Measurements from ENCODE around the gene NUP58.

The NUP58 gene

DNA sequence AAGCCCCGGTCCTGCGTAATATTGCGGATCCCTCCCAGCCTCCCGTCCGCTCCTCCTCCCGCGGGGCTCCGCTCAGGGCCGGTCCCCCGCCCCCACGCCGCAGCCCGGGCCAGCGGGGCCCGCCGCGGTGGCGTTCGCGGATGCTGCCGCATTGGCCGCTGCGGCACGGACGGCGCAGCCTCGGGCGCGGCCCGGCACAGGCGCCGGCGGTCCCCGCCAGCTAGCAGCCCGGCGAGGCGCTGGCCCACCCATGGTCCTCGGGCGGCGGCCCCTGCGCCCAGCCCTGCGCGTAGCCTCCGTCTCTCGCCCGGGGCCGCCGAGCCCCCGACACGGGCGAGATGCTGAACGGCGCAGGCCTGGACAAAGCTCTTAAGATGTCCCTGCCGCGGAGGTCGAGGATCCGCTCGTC is 70.5 kb downstream of the NUP58 start, which contains the start of gene ATP8A2:
TSS of gene ATP8A2 (plus strand) at position 100 of the 409 bp plus-strand sequence. CDS start at position 339, 239 bp downstream.
- Histone ChIP-seq H3K27me3 (ENCODE audit: control insufficient read depth in 1 of 2, insufficient read depth in 2 of 2, low read length in 2 of 2) (peaks cover 37 to 40% of the 10 kb centered on the region in 2 donors), H3K27ac (ENCODE audit: low read depth, low read length) (no peak within 1 kb of the TSS), H3K4me1 (ENCODE audit: control insufficient read depth in 1 of 2, insufficient read depth in 2 of 2, low read length in 2 of 2) (no peaks in the 10 kb centered on the region), H3K4me3 (ENCODE audit: low read depth in 1 of 2, low read length in 2 of 2) (peak within 1 kb of the TSS in 1 of 2 donors; percentile 14), H3K9me3 (ENCODE audit: control insufficient read depth in 1 of 2, low read length in 2 of 2) (no peaks in the 10 kb centered on the region), H3K9ac (ENCODE audit: low read depth in 1 of 2, low read length in 2 of 2) (no peak within 1 kb of the TSS), H3K36me3 (ENCODE audit: control insufficient read depth in 1 of 2, insufficient read depth in 2 of 2, low read length in 2 of 2) (no peaks in the 10 kb centered on the region)

DNA sequence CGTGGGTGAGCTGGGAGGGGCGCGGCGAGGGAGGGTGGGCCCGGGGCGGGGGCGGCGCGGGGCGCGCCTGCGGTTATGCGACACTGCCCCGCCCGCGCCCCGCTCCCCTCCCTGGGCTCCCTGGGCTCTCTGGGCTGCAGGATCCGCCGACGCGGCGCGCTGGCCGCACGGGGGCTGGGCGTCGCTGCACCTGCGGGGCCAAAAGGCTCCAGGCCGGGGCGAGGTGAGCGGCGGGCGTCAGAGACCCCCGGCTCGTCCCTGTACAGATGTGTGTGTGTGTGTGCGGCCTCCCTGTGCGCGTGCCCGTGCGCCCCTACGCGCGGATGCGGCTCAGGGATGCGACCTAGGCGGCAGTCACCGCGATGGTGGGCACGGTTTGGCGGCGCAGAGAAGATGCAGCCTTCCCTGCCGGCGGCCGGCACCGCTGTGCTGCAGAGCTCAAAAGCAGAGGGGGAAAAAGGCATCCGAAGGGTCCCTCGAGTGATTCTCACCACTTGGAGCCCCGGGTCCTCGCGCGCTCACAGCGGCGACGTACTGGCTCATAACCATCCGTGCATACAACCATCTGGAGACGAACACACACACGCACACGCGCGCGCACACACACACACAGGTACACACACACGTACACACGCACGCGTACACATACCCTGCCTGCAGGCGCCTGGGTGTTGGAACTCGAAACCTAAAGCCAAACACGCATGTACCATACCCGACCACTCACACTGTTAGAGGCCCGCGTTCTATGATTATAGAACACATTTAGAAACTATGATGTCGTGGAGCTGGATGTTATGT is 71.1 kb downstream of the NUP58 start:
- Histone ChIP-seq H3K36me3 (ENCODE audit: control insufficient read depth in 1 of 2, insufficient read depth in 2 of 2, low read length in 2 of 2) (no peaks in the 10 kb centered on the region), H3K4me1 (ENCODE audit: control insufficient read depth in 1 of 2, insufficient read depth in 2 of 2, low read length in 2 of 2) (no peaks in the 10 kb centered on the region), H3K27ac (ENCODE audit: low read depth, low read length) (no peak overlapping the region), H3K9me3 (ENCODE audit: control insufficient read depth in 1 of 2, low read length in 2 of 2) (no peaks in the 10 kb centered on the region), H3K9ac (ENCODE audit: low read depth in 1 of 2, low read length in 2 of 2) (no peak overlapping the region), H3K27me3 (ENCODE audit: control insufficient read depth in 1 of 2, insufficient read depth in 2 of 2, low read length in 2 of 2) (peaks cover 37 to 40% of the 10 kb centered on the region in 2 donors), H3K4me3 (ENCODE audit: low read depth in 1 of 2, low read length in 2 of 2) (no peak overlapping the region)

DNA sequence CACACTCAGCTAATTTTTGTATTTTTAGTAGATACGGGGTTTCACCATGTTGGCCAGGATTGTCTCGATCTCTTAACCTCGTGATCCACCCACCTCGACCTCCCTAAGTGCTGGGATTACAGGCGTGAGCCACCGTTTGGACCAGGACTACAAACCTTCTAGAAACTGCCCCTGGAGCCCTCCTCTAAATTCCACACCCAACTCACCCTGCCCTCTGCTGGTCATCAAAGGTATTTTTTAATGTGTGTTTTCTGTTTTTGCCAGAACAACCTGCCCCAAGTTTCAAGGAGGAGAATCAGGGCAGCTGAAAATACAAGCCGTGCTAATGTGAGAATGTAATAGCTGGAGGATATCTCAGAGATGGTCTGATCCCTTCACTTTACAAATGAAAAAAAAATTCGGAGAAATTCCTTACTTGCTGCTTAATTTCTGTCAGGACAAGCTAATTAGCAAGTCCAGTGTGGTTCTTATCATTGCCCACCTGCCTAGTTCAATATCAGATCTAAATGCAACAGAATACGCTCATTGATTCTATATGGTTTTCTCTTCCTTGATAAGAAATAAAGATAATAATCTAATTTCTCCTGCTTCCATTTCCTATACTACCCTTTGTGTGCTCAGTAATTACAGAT is 74.4 kb downstream of the NUP58 start:
- no peak overlapping the region for H3K9ac ChIP-seq (ENCODE audit: low read depth in 1 of 2, low read length in 2 of 2)
- H3K4me1 ChIP-seq (ENCODE audit: control insufficient read depth in 1 of 2, insufficient read depth in 2 of 2, low read length in 2 of 2): no peaks in the 10 kb centered on the region
- H3K27me3 ChIP-seq (ENCODE audit: control insufficient read depth in 1 of 2, insufficient read depth in 2 of 2, low read length in 2 of 2): peaks cover 28 to 29% of the 10 kb centered on the region in 2 donors
- H3K4me3 ChIP-seq (ENCODE audit: low read depth in 1 of 2, low read length in 2 of 2): no peak overlapping the region
- no peaks in the 10 kb centered on the region for H3K36me3 ChIP-seq (ENCODE audit: control insufficient read depth in 1 of 2, insufficient read depth in 2 of 2, low read length in 2 of 2)
- H3K27ac ChIP-seq (ENCODE audit: low read depth, low read length): no peak overlapping the region
- no peaks in the 10 kb centered on the region for H3K9me3 ChIP-seq (ENCODE audit: control insufficient read depth in 1 of 2, low read length in 2 of 2)

DNA sequence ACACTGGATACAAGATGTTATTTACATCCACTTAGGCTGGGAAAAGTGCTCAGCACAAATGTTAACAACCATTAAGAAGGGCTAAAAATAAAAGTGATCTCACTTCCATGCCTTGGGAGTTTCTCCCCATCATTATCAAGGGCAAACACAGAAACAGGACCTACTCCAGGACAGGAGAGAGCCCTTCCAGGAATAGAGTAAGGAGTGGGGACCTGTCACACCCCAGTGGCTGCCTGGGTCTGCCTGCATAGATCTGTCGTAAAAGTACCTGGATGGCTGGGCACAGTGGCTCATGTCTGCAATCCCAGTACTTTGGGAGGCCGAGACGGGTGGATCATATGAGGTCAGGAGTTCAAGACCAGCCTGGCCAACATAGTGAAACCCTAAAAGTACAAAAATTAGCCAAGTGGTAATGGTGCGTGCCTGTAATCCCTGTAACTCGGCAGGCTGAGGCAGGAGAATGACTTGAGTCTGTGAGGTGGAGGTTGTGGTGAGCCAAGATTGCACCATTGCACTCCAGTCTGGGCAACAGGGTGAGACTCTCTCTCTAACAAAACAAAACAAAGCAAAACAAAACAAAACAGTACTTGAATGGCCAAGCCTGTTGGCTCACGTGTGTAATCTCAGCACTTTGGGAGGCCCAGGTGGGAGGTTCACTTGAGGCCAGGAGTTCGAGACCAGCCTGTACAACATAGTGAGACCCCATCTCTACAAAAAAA is 76.0 kb downstream of the NUP58 start:
- H3K4me1 ChIP-seq (ENCODE audit: control insufficient read depth in 1 of 2, insufficient read depth in 2 of 2, low read length in 2 of 2): no peaks in the 10 kb centered on the region
- H3K9ac ChIP-seq (ENCODE audit: low read depth in 1 of 2, low read length in 2 of 2): no peak overlapping the region
- no peaks in the 10 kb centered on the region for H3K36me3 ChIP-seq (ENCODE audit: control insufficient read depth in 1 of 2, insufficient read depth in 2 of 2, low read length in 2 of 2)
- H3K4me3 ChIP-seq (ENCODE audit: low read depth in 1 of 2, low read length in 2 of 2): no peak overlapping the region
- H3K27me3 ChIP-seq (ENCODE audit: control insufficient read depth in 1 of 2, insufficient read depth in 2 of 2, low read length in 2 of 2): peaks cover 16 to 27% of the 10 kb centered on the region in 2 donors
- no peaks in the 10 kb centered on the region for H3K9me3 ChIP-seq (ENCODE audit: control insufficient read depth in 1 of 2, low read length in 2 of 2)
- H3K27ac ChIP-seq (ENCODE audit: low read depth, low read length): no peak overlapping the region

DNA sequence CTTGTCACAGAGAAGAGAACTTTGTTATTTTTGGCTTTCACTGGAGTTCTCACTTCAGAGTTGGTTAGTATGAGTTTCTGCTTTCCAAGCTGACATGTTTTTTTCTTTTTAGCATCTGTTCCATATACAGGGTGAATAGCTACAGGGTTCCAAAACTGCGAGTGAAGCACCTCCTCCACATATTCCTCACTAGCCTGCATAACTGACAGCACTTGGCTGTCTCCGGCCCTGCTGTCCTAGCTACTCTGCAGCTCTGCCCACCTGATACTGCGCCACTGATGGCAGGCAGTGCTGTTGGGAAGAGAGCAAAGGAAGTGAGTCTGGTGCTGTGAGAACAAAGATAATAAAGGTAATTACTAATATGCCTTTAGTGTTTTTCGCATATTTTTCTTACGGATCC is 77.1 kb downstream of the NUP58 start:
- Histone ChIP-seq H3K36me3 (ENCODE audit: control insufficient read depth in 1 of 2, insufficient read depth in 2 of 2, low read length in 2 of 2) (no peaks in the 10 kb centered on the region), H3K4me1 (ENCODE audit: control insufficient read depth in 1 of 2, insufficient read depth in 2 of 2, low read length in 2 of 2) (no peaks in the 10 kb centered on the region), H3K27me3 (ENCODE audit: control insufficient read depth in 1 of 2, insufficient read depth in 2 of 2, low read length in 2 of 2) (peaks cover 7 to 16% of the 10 kb centered on the region in 2 donors), H3K4me3 (ENCODE audit: low read depth in 1 of 2, low read length in 2 of 2) (no peak overlapping the region), H3K27ac (ENCODE audit: low read depth, low read length) (no peak overlapping the region), H3K9me3 (ENCODE audit: control insufficient read depth in 1 of 2, low read length in 2 of 2) (no peaks in the 10 kb centered on the region), H3K9ac (ENCODE audit: low read depth in 1 of 2, low read length in 2 of 2) (no peak overlapping the region)

DNA sequence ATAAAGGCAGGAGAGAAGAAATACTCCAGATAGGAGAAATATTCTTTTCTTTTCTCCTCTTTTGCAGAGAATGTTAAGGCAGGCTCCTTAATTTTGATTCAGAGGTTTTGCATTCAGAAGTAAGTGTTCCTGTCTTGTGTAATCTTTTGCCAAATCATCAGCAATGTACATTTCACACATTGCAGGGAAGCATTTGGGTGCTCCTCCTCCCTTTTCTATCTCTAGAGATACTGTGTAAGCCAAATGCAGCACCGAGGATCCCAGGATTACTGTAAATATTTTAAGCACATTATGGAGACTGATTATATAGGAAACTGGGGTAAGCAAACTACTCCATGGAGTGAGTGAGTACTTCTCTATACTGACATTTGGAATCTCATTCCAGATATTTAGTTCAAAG is 77.6 kb downstream of the NUP58 start:
- no peak overlapping the region for H3K27ac ChIP-seq (ENCODE audit: low read depth, low read length)
- no peak overlapping the region for H3K9ac ChIP-seq (ENCODE audit: low read depth in 1 of 2, low read length in 2 of 2)
- no peak overlapping the region for H3K4me3 ChIP-seq (ENCODE audit: low read depth in 1 of 2, low read length in 2 of 2)
- H3K27me3 ChIP-seq (ENCODE audit: control insufficient read depth in 1 of 2, insufficient read depth in 2 of 2, low read length in 2 of 2): peaks cover 3 to 11% of the 10 kb centered on the region in 2 donors
- H3K4me1 ChIP-seq (ENCODE audit: control insufficient read depth in 1 of 2, insufficient read depth in 2 of 2, low read length in 2 of 2): no peaks in the 10 kb centered on the region
- no peaks in the 10 kb centered on the region for H3K36me3 ChIP-seq (ENCODE audit: control insufficient read depth in 1 of 2, insufficient read depth in 2 of 2, low read length in 2 of 2)
- H3K9me3 ChIP-seq (ENCODE audit: control insufficient read depth in 1 of 2, low read length in 2 of 2): no peaks in the 10 kb centered on the region

DNA sequence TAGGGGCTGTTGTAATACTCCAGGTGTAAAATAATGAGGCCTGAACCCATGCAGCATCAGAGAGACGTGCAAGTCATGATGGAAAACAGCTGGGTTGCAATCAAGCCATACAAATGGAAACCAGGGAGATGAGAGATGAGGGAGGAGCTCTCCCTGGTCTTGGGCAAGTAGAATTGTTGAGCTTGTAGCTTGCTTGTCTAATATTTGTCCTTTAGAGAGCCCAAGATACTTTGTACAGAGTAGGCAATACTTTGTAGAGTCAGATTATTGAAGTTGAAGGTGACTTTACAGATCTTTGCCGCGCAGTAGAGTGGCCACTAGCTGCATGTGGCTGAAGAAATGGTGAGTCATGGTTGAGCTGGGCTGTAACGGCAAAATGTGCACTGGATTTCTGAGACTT is 78.7 kb downstream of the NUP58 start:
- no peak overlapping the region for H3K27ac ChIP-seq (ENCODE audit: low read depth, low read length)
- no peaks in the 10 kb centered on the region for H3K9me3 ChIP-seq (ENCODE audit: control insufficient read depth in 1 of 2, low read length in 2 of 2)

DNA sequence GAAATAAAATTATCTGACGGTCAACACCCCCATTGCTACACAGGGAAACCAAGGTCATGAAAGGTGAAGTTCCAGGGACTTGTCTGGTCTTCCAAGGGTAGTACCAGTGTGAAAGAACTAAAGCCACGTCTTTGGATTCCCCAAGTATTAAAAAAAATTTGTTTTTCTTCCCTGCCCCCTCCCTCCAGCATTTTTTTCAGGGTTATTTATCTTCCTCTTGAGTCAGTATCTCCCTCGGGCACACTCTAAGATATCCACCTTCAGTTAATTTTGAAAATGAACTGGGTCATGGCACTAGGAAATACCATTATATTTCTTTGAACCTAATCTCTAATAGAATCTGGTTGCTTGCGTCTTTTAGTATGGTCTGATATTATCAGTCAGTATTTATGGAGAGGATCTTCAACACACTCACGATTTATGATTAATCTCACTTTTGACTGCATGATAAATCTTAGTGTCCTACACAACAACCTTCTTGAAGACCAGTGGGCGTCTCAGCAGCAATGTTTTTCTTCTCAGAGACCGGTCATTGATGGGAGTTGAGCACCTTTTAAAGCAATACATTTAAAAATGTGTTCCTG is 79.4 kb downstream of the NUP58 start:
- no peak overlapping the region for H3K9ac ChIP-seq (ENCODE audit: low read depth in 1 of 2, low read length in 2 of 2)
- no peaks in the 10 kb centered on the region for H3K36me3 ChIP-seq (ENCODE audit: control insufficient read depth in 1 of 2, insufficient read depth in 2 of 2, low read length in 2 of 2)
- H3K27me3 ChIP-seq (ENCODE audit: control insufficient read depth in 1 of 2, insufficient read depth in 2 of 2, low read length in 2 of 2): peaks cover 4 to 7% of the 10 kb centered on the region in 2 donors
- H3K27ac ChIP-seq (ENCODE audit: low read depth, low read length): no peak overlapping the region
- no peaks in the 10 kb centered on the region for H3K9me3 ChIP-seq (ENCODE audit: control insufficient read depth in 1 of 2, low read length in 2 of 2)
- no peaks in the 10 kb centered on the region for H3K4me1 ChIP-seq (ENCODE audit: control insufficient read depth in 1 of 2, insufficient read depth in 2 of 2, low read length in 2 of 2)
- H3K4me3 ChIP-seq (ENCODE audit: low read depth in 1 of 2, low read length in 2 of 2): no peak overlapping the region

More for the DNA sequence above, 78.7 kb downstream of the NUP58 start:
- H3K36me3 ChIP-seq (ENCODE audit: control insufficient read depth in 1 of 2, insufficient read depth in 2 of 2, low read length in 2 of 2): no peaks in the 10 kb centered on the region
- H3K27me3 ChIP-seq (ENCODE audit: control insufficient read depth in 1 of 2, insufficient read depth in 2 of 2, low read length in 2 of 2): peaks cover 7 to 8% of the 10 kb centered on the region in 2 donors
- no peak overlapping the region for H3K9ac ChIP-seq (ENCODE audit: low read depth in 1 of 2, low read length in 2 of 2)
- no peaks in the 10 kb centered on the region for H3K4me1 ChIP-seq (ENCODE audit: control insufficient read depth in 1 of 2, insufficient read depth in 2 of 2, low read length in 2 of 2)
- no peak overlapping the region for H3K4me3 ChIP-seq (ENCODE audit: low read depth in 1 of 2, low read length in 2 of 2)

DNA sequence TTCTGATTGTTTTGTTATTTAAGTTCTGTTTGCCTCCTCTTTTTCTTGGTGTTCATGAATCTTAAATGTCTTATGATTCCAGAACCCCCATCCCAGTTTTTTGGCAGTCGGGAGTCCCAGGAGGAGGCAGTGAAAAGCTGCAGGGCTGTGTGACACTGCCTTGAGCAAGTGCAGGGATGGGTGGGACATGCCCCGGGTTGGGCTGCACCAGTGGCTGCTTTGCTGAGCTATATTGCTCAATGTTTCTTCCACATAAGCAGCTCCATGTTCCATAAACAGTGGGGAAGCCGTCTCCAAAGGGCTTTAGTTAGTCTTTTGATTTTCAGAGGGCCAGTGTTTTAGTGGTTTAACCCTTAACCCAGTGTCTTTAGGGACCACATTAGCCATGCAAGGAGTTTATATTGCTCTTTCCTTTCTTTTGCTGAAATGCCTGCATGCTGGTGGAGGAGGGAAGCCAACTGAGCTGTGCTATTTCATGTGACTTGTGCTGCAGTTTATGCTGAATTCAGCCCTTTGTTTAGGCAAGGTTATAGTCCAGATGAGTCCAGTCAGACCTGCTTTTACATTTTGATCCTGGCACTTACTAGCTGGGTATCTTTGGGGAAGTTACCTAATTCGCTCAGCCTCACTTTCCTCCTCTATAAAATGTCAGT is 83.5 kb downstream of the NUP58 start:
- peaks cover 4 to 7% of the 10 kb centered on the region in 2 donors for H3K27me3 ChIP-seq (ENCODE audit: control insufficient read depth in 1 of 2, insufficient read depth in 2 of 2, low read length in 2 of 2)
- H3K4me3 ChIP-seq (ENCODE audit: low read depth in 1 of 2, low read length in 2 of 2): no peak overlapping the region
- no peaks in the 10 kb centered on the region for H3K9me3 ChIP-seq (ENCODE audit: control insufficient read depth in 1 of 2, low read length in 2 of 2)
- H3K27ac ChIP-seq (ENCODE audit: low read depth, low read length): no peak overlapping the region
- no peaks in the 10 kb centered on the region for H3K4me1 ChIP-seq (ENCODE audit: control insufficient read depth in 1 of 2, insufficient read depth in 2 of 2, low read length in 2 of 2)
- H3K36me3 ChIP-seq (ENCODE audit: control insufficient read depth in 1 of 2, insufficient read depth in 2 of 2, low read length in 2 of 2): no peaks in the 10 kb centered on the region
- no peak overlapping the region for H3K9ac ChIP-seq (ENCODE audit: low read depth in 1 of 2, low read length in 2 of 2)
